Liver (tissue), 3 donors: ENCODE data around the gene PIEZO2.

Experiments used
- CTCF ChIP-seq: fragments of 150-350 bp; IDR thresholded peaks from 2 replicates; pipeline ENCODE4 v1.5.1; 2017; ENCODE audit warnings: improper control_type of control experiment, low read depth, low read length; ENCODE audit not compliant: missing input control
- REST ChIP-seq: IDR thresholded peaks from 2 replicates; pipeline ENCODE4 v1.6.1; 2016; ENCODE audit warnings: antibody characterized with exemption, mild to moderate bottlenecking
- RXRA ChIP-seq, 2 donors: IDR thresholded peaks; 2 replicates each; pipeline ENCODE4 v1.6.1; 2017 to 2018; ENCODE audit warnings: antibody characterized with exemption in 2 of 2, mild to moderate bottlenecking in 1 of 2
- donor health status: healthy.
- donor health status: healthy.

- TF ChIP-seq CTCF, result no peak
- TF ChIP-seq RXRA (IDR thresholded peaks at IDR 0.05), result no peak
- no peak for TF ChIP-seq REST
Observed at GRCh38 chr18:10850840-10851239, 298.5 kb downstream of the PIEZO2 start.
